GM21619 (cell line): ENCODE measurements around the gene ASCL2.

Experiments
- ATAC-seq: cut with Tn5 transposase; IDR thresholded peaks from one replicate; pipeline ENCODE4 v1.9.1; 2021; ENCODE audit not compliant: unreplicated experiment

ASCL2 gene

GRCh38 chr11:2263071-2263565 is 7.3 kb downstream of the ASCL2 start:
- ATAC-seq: no peak

- ATAC-seq: no peak
Observed at GRCh38 chr11:2262301-2263070, 7.9 kb downstream of the ASCL2 start.

GRCh38 chr11:2261436-2262230 is 8.8 kb downstream of the ASCL2 start:
- no peak for ATAC-seq

GRCh38 chr11:2260491-2261364 is 9.7 kb downstream of the ASCL2 start:
- no peak for ATAC-seq

- ATAC-seq: no peak
Observed at GRCh38 chr11:2259897-2260451, 10.4 kb downstream of the ASCL2 start.

GRCh38 chr11:2259466-2259830 is 10.9 kb downstream of the ASCL2 start:
- ATAC-seq: no peak

- no peak for ATAC-seq
Observed at GRCh38 chr11:2258501-2259465, 11.6 kb downstream of the ASCL2 start.

- ATAC-seq: no peak
Observed at GRCh38 chr11:2256951-2257700, 13.3 kb downstream of the ASCL2 start.

GRCh38 chr11:2256293-2256913 is 14.0 kb downstream of the ASCL2 start:
- ATAC-seq: no peak

- no peak for ATAC-seq
Observed at GRCh38 chr11:2252018-2252417, 18.4 kb downstream of the ASCL2 start.

GRCh38 chr11:2251138-2251537 is 19.2 kb downstream of the ASCL2 start:
- ATAC-seq: no peak

- no peak for ATAC-seq
Observed at GRCh38 chr11:2250485-2250884, 19.9 kb downstream of the ASCL2 start.

GRCh38 chr11:2250041-2250440 is 20.3 kb downstream of the ASCL2 start:
- ATAC-seq: no peak

- ATAC-seq: no peak
Observed at GRCh38 chr11:2249189-2249916, 21.0 kb downstream of the ASCL2 start.

- ATAC-seq: no peak
Observed at GRCh38 chr11:2248762-2249161, 21.6 kb downstream of the ASCL2 start.

- ATAC-seq: no peak
Observed at GRCh38 chr11:2248242-2248641, 22.1 kb downstream of the ASCL2 start.

GRCh38 chr11:2247496-2247895 is 22.9 kb downstream of the ASCL2 start:
- ATAC-seq: no peak

GRCh38 chr11:2240834-2241233 is 29.6 kb downstream of the ASCL2 start:
- no peak for ATAC-seq
